GM18517 (cell line): ENCODE results near the gene MBTPS1.
"Not testable (repeated sequence)": the region's sequence is repeated elsewhere in the genome, so short reads cannot be mapped to it uniquely, and the experiment has no call there.

Experiments
- ATAC-seq: cut with Tn5 transposase; IDR thresholded peaks from one replicate; pipeline ENCODE4 v1.9.1; 2021; ENCODE audit warnings: mild to moderate bottlenecking, moderate library complexity; ENCODE audit not compliant: unreplicated experiment

Gene MBTPS1

DNA sequence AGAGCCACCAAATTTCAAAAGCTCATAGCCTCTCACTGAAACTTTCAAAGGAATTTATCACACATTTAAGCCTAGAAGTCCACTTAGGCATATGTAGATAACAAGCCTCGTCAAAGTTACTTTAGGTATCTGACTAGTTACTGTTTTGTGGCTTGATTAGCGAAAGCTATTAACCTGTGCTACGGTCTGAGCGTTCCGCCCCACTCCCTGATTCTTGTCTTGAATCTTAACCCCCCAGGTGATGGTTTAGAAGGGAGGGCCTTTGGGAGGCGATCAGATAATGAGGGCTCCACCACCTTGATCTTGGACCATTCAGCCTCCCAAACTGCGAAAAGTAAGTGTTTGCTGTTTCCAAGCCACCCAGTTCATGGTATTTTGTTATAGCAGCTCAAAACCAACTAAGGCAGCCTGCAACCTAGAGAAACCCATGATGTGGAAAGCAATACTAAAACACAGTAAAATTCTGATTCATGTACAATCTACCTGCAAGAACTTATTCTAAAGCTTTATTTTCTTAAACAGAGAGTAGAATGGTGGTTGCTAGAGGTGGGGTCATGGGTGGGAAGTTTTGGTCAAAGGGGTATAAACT lies 21.1 kb upstream of the MBTPS1 start:
- ATAC-seq: no peak

GRCh38 chr16:84137287-84137686 lies 20.5 kb upstream of the MBTPS1 start:
- no peak for ATAC-seq

- ATAC-seq: no peak
Observed at GRCh38 chr16:84136331-84137125, 19.8 kb upstream of the MBTPS1 start.

DNA sequence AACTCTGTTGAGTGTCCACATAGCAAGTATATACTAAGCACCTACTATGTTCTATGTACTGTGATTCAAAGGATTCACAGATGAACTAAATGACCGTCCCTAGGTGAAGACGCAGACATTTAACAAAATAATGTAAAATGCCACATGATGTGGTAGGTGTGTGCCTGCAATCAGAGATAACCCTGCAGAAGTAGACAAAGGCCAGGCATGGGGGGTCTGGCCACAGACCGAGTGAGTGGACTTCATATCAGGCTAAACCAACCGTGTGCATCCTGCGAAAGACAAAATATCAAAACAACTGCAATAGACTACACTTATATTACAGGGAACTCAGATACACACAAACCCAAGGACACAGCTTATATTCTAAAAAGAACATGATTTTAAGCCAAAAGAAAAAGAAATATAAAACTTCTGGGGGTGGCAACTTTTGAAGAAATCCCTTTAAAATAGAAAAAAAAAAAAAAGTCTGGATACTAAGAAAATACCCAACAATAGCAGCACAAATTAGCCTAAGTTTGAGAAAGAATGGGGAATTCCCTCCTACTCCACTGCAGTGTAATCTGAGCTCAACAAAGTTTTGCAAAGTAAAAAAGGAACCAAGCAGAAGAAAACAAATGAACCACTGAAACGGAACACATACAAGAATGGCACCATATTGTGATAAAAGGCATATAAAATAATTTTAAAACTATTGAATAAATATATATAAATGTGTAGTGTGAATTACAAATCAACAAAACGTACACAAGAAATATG lies 16.0 kb upstream of the MBTPS1 start:
- no peak for ATAC-seq

DNA sequence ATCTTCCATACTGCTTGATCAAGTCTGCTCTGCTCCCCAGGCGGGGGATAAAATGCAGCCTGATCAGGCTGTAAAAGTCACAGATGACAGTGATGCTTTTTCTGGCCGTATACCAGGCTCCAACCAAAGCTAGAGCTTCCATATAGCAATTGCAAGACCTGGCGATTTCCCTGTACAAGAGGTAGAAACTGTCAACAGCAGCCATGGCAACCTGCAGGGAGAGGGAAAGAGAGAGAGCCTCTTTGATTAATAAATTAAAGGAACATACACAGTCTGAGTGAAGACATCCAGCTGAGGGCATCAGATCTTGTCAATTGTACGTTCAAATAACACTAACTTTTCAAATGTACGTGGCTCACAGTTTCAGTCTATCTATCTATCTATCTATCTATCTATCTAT lies 14.4 kb upstream of the MBTPS1 start:
- ATAC-seq: no peak

DNA sequence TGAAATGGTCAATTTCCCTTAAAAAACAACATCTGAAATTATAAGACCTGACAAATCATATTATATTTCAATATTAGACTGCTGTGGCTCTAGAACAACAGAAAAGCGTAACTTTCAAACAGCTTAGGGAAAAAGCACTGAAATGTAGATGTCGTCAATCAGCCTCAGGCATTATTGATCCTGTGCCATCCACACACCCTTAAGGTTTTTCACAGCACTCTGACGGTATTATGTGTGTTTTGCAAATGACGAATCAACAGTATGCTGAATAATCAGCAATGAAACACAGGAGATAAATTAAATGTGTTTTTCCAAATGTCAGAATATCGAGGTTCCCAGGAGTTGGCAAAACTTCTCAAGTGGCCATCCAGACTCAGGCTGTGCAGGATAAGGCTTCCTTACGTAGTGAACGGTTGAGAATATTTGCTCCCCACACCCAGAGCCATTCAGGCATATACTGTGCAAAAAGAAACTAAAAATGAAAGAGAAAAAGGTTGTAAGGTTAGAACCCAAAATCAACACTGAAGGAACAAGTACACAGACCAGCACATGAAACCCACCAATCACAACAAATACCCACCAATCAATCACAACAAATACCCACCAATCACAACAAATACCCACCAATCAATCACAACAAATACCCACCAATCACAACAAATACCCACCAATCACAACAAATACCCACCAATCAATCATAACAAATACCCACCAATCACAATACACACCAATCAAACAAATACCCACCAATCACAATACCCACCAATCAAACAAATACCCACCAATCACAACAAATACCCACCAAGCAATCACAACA lies 7.7 kb upstream of the MBTPS1 start:
- ATAC-seq: no peak

DNA sequence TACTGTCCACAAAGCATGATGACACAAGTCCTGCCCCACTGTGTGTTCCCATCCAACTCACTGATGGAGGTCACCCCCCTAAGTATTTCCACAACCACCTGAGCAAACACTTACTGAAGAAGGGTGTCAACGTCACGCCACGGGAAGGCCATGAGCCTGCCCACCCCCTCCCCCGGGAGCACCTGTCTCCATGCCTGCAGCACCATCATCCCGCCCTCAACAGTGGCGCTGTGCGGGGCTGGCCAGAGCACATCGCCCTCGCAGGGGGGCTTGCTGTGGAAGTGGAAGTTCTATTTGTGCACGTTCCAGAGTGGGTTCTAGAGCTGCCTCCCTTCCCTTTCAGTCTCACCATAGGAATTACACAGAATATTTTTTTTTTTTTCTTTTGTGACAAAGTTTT lies 4.3 kb upstream of the MBTPS1 start:
- ATAC-seq: no peak

- no peak for ATAC-seq
Observed at GRCh38 chr16:84120023-84120422, 3.3 kb upstream of the MBTPS1 start.

- no peak for ATAC-seq
Observed at GRCh38 chr16:84119368-84119767, 2.6 kb upstream of the MBTPS1 start.

- not testable (repeated sequence) for ATAC-seq
Observed at GRCh38 chr16:84118315-84118714, 1.6 kb upstream of the MBTPS1 start.

- no peak for ATAC-seq
Observed at GRCh38 chr16:84117494-84117843, 727 bp upstream of the MBTPS1 start.

- peak; percentile 29 for ATAC-seq
Observed at GRCh38 chr16:84115919-84116719, 623 bp downstream of the MBTPS1 start.

DNA sequence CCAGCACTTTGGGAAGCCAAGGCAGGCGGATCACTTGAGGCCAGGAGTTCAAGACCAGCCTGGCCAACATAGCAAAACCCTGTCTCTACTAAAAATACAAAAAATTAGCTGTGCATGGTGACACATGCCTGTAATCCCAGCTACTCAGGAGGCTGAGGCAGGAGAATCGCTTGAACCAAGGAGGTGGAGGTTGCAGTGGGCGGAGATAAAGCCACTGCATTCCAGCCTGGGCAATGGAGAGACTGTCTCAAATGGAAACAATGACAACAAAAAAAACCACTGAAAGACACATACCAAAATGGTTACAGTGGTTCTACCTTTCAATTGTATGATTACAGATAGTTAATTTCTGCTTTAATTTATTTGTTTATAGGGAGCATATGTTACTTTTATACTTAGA lies 4.8 kb downstream of the MBTPS1 start:
- not testable (repeated sequence) for ATAC-seq

- ATAC-seq: no peak
Observed at GRCh38 chr16:84111525-84111924, 5.2 kb downstream of the MBTPS1 start.

DNA sequence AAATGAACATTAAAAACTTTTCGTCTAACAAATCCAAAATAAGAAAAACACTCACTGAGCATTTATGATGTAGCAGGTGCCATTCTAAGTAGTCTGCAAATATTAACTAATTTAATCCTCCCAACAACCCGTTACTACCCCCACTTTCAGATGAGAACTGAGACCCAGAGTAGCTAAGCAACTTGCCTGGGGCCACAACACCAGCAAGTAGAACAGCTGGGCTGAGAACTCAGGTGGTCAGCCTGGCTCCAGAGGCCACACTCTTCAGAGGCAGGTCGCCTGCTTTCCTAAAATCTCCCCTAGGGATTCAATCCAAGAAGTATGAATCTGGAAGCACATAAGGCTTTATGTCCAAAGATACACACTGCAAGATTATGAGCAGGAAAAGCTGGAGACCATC lies 6.2 kb downstream of the MBTPS1 start:
- no peak for ATAC-seq

GRCh38 chr16:84109598-84110335 lies 7.0 kb downstream of the MBTPS1 start:
- no peak for ATAC-seq

GRCh38 chr16:84107921-84108320 lies 8.8 kb downstream of the MBTPS1 start:
- ATAC-seq: no peak

DNA sequence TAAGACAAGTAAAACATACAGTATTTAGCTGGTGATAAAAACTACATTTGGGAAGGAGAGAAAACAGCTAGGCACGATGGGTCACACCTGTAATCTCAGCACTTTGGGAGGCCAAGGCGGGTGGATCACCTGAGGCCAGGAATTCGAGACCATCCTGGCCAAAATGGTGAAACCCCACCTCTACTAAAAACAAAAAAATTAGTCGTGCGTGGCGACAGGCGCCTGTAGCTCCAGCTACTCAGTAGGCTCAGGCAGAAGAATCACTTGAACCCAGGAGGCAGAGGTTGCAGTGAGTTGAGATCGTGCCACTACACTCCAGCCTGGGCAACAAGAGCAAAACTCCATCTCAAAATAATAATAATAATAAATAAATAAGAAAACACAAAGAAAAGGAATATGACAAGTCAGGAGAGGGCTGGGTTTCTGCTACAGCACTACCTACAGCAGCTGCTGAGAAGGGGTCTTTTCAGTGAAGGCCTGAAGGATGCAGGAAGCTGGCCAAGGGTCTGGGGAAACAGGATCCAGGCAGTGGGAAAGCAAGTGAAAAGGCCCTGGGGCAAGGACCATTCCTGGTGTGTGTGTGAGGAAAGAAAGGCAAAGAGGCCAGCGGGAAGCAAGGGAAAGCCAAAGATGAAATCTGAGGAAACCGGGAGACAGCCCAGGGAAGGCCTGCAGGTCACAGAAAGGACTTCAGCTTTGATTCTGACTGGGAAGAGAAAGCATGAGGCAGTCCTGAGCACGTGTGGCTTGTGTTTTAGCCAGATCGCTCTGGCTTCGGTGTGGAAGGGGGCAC lies 10.6 kb downstream of the MBTPS1 start:
- ATAC-seq: no peak

DNA sequence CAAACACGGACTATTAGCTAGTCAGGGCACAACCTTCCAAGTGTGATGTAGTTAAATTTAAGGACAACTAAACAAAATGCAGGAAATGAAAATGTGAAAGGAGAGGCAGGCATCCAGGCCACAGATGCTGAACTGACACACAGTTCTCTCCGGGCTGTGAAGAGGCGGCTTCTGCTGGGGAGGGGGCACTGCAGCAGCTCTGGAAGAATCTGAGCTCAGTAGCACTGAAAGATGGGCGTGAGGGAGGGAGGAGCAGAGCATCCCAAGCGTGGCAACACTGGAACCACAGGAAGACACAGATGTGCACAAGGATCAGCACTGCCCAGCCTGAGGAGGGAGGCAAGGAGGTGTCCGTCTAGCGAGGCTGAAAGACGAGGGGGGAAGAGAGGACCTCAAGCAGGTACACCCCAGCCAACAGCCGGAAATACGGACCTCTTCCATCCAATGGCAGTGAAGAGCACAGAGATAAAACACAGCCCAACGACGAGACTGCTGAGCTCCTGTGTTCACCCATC lies 11.4 kb downstream of the MBTPS1 start:
- ATAC-seq: no peak
